ENCODE results near the gene PIPOX.

- TF ChIP-seq POLR2AphosphoS5 (IDR thresholded peaks at IDR 0.05), result no peak
- no peak for TF ChIP-seq CTCF (IDR thresholded peaks at IDR 0.05)
- no peak for TF ChIP-seq POLR2A (IDR thresholded peaks at IDR 0.05)
Observed at GRCh38 chr17:29073520-29073919, 30.6 kb downstream of the PIPOX start.
